GM23338 (cell line): ENCODE results near the gene SYPL1. TPM values are rescaled to one million over a fixed set of nuclear protein-coding genes. Genes with fewer than 3 reads are reported as not detected.

Source experiments
- ATAC-seq: fragments of 200-7000 bp; cut with Tn5 transposase; 3 replicates; pipeline ENCODE4 v1.9.1; 2020
- DNase-seq: peaks from one replicate; pipeline ENCODE4 v3.0.0-alpha.2; 2015; ENCODE audit warnings: low spot score
- H2AFZ ChIP-seq: fragments of 200-600 bp; sonication (generic); 2 replicates; pipeline ENCODE4 v1.8.0; 2016; ENCODE audit warnings: antibody characterized with exemption, mild to moderate bottlenecking, moderate library complexity
- H3F3A ChIP-seq: fragments of 200-600 bp; sonication (generic); replicated peaks from 2 replicates; pipeline ENCODE4 v1.8.0; 2017; ENCODE audit warnings: antibody characterized with exemption, mixed run types, low read depth
- H3K27ac ChIP-seq: fragments of 200-600 bp; sonication (generic); 2 replicates; pipeline ENCODE4 v1.6.1; 2016; ENCODE audit warnings: low read depth
- H3K27me3 ChIP-seq: fragments of 200-600 bp; sonication (generic); 2 replicates; pipeline ENCODE4 v1.8.0; 2016; ENCODE audit warnings: mild to moderate bottlenecking, mixed run types, moderate library complexity; ENCODE audit not compliant: insufficient read depth
- H3K36me3 ChIP-seq: fragments of 200-600 bp; sonication (generic); 2 replicates; pipeline ENCODE4 v1.8.0; 2016; ENCODE audit warnings: mild to moderate bottlenecking; ENCODE audit not compliant: insufficient read depth
- H3K4me1 ChIP-seq: fragments of 200-600 bp; sonication (generic); 2 replicates; pipeline ENCODE4 v1.8.0; 2016; ENCODE audit warnings: mild to moderate bottlenecking, moderate library complexity; ENCODE audit not compliant: insufficient read depth
- H3K4me2 ChIP-seq: fragments of 200-600 bp; sonication (generic); 2 replicates; pipeline ENCODE4 v1.7.1; 2017; ENCODE audit warnings: mixed run types
- H3K4me3 ChIP-seq: fragments of 200-600 bp; sonication (generic); 2 replicates; pipeline ENCODE4 v1.6.1; 2016; ENCODE audit warnings: mixed run types
- H3K79me2 ChIP-seq: fragments of 200-600 bp; sonication (generic); replicated peaks from 2 replicates; pipeline ENCODE4 v1.8.0; 2017; ENCODE audit warnings: mild to moderate bottlenecking; ENCODE audit not compliant: insufficient read depth
- H3K9me2 ChIP-seq: fragments of 200-600 bp; sonication (generic); 2 replicates; pipeline ENCODE4 v1.8.0; 2017; ENCODE audit not compliant: insufficient read depth
- H4K20me1 ChIP-seq: fragments of 200-600 bp; sonication (generic); replicated peaks from 2 replicates; pipeline ENCODE4 v1.8.0; 2017; ENCODE audit warnings: mild to moderate bottlenecking; ENCODE audit not compliant: insufficient read depth
- H3K27ac Mint-ChIP-seq: 2 replicates; pipeline ENCODE4 v1.8.0; 2020; ENCODE audit warnings: inconsistent platforms, mild to moderate bottlenecking, moderate library complexity, mixed read lengths
- H3K27me3 Mint-ChIP-seq: 3 replicates; pipeline ENCODE4 v1.8.0; 2022; ENCODE audit warnings: low read depth, mild to moderate bottlenecking, moderate library complexity, mixed read lengths, inconsistent platforms; ENCODE audit not compliant: insufficient read depth, poor library complexity
- H3K36me3 Mint-ChIP-seq: 3 replicates; pipeline ENCODE4 v1.8.0; 2021; ENCODE audit warnings: low read depth, mild to moderate bottlenecking, inconsistent platforms, moderate library complexity, mixed read lengths
- H3K4me1 Mint-ChIP-seq: 3 replicates; pipeline ENCODE4 v1.8.0; 2020; ENCODE audit warnings: mild to moderate bottlenecking, inconsistent platforms, mixed read lengths
- H3K4me3 Mint-ChIP-seq: 3 replicates; pipeline ENCODE4 v1.8.0; 2021; ENCODE audit warnings: moderate library complexity, mild to moderate bottlenecking, inconsistent platforms, mixed read lengths
- H3K9me3 Mint-ChIP-seq: 3 replicates; pipeline ENCODE4 v1.8.0; 2020; ENCODE audit warnings: moderate library complexity, mild to moderate bottlenecking, inconsistent platforms, mixed read lengths
- NANOG ChIP-seq: IDR thresholded peaks from 2 replicates; pipeline ENCODE4 v1.6.1; 2016; ENCODE audit warnings: antibody characterized with exemption, borderline replicate concordance
- ZNF114 ChIP-seq: fragments of 250-450 bp; sonication (Bioruptor Pico); IDR thresholded peaks from 2 replicates; pipeline ENCODE4 v1.5.0; 2020; ENCODE audit warnings: mild to moderate bottlenecking, moderate library complexity
- ZNF331 ChIP-seq: fragments of 250-450 bp; sonication (Bioruptor Pico); IDR thresholded peaks from 2 replicates; pipeline ENCODE4 v1.5.0; 2020; ENCODE audit warnings: low read depth, mild to moderate bottlenecking, moderate library complexity
- polyA plus RNA-seq: library from polyadenylated mRNA; unstranded; fragments of >200 nt; fragmentation: Nextera tagmentation; extraction: Ambion mirVana; gene quantifications from 2 replicates; pipeline ENCODE4 v1.2.1, GENCODE V29; 2016
- total RNA-seq: library from RNA; depleted of rRNA; stranded (reverse); fragments of >200 nt; shearing (Covaris generic); gene quantifications from 2 replicates; pipeline ENCODE4 v1.2.3, GENCODE V29; 2014
- TF ChIP-seq, protein P1 (sequence below): fragments of 250-450 bp; sonication (Bioruptor Pico); IDR thresholded peaks from 2 replicates; pipeline ENCODE4 v1.5.0; 2020; ENCODE audit warnings: mild to moderate bottlenecking, moderate library complexity
- TF ChIP-seq, protein P2 (sequence below), 2 experiments: fragments of 200-600 bp in 1 of 2; sonication (generic) in 1 of 2; conservative IDR thresholded peaks; 2 replicates each; pipeline versions ENCODE4 v1.5.1 to v1.6.1; 2016 to 2017; ENCODE audit warnings: antibody characterized with exemption in 2 of 2, low read depth in 2 of 2, mild to moderate bottlenecking in 2 of 2, moderate library complexity in 1 of 2

The SYPL1 gene
- total and polyA plus RNA-seq, 2 experiments from 2014 or later = 39.3 to 52.7 TPM

DNA sequence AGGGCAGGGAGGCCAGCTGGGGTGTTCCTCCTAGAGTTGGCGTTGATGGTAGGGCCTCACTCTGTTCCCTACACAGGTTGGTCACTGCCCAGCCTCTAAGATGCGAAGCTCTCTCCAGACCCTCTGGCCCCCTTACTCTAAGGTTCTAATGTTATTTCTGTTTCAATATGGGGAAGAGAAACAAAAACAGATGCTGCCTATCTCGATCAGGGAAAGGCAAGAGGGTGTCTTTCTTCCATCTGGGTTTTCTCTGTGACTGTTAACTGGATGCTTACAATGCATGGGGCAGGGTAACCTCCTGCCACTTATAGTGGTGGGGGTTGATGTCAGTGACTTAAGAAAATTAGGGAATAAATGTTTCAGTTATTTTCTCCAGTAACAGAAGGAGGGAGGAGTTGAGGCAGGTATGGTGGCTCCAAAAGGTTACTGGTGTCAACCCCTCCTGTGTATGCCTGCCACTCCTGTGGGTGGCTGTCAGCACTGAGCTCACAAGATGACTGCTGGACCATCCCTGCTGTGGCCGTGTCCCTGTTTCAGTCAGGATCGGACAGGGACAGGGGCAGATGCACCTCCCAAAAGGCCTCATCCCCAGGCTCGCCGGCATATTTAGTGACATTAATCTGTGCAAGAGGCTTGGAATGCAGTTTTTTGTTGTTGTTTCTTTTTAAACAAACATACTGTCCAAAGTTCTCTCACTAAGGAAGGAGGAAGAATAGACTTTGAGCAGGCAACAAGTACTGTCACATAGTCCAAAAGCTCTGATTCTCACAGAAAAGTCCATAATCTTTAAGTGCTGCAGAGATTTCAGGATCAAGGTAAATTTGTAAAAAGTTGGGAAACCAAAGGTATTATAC lies 39.6 kb upstream of the SYPL1 start (continued):
- TF ChIP-seq, protein P1, sequence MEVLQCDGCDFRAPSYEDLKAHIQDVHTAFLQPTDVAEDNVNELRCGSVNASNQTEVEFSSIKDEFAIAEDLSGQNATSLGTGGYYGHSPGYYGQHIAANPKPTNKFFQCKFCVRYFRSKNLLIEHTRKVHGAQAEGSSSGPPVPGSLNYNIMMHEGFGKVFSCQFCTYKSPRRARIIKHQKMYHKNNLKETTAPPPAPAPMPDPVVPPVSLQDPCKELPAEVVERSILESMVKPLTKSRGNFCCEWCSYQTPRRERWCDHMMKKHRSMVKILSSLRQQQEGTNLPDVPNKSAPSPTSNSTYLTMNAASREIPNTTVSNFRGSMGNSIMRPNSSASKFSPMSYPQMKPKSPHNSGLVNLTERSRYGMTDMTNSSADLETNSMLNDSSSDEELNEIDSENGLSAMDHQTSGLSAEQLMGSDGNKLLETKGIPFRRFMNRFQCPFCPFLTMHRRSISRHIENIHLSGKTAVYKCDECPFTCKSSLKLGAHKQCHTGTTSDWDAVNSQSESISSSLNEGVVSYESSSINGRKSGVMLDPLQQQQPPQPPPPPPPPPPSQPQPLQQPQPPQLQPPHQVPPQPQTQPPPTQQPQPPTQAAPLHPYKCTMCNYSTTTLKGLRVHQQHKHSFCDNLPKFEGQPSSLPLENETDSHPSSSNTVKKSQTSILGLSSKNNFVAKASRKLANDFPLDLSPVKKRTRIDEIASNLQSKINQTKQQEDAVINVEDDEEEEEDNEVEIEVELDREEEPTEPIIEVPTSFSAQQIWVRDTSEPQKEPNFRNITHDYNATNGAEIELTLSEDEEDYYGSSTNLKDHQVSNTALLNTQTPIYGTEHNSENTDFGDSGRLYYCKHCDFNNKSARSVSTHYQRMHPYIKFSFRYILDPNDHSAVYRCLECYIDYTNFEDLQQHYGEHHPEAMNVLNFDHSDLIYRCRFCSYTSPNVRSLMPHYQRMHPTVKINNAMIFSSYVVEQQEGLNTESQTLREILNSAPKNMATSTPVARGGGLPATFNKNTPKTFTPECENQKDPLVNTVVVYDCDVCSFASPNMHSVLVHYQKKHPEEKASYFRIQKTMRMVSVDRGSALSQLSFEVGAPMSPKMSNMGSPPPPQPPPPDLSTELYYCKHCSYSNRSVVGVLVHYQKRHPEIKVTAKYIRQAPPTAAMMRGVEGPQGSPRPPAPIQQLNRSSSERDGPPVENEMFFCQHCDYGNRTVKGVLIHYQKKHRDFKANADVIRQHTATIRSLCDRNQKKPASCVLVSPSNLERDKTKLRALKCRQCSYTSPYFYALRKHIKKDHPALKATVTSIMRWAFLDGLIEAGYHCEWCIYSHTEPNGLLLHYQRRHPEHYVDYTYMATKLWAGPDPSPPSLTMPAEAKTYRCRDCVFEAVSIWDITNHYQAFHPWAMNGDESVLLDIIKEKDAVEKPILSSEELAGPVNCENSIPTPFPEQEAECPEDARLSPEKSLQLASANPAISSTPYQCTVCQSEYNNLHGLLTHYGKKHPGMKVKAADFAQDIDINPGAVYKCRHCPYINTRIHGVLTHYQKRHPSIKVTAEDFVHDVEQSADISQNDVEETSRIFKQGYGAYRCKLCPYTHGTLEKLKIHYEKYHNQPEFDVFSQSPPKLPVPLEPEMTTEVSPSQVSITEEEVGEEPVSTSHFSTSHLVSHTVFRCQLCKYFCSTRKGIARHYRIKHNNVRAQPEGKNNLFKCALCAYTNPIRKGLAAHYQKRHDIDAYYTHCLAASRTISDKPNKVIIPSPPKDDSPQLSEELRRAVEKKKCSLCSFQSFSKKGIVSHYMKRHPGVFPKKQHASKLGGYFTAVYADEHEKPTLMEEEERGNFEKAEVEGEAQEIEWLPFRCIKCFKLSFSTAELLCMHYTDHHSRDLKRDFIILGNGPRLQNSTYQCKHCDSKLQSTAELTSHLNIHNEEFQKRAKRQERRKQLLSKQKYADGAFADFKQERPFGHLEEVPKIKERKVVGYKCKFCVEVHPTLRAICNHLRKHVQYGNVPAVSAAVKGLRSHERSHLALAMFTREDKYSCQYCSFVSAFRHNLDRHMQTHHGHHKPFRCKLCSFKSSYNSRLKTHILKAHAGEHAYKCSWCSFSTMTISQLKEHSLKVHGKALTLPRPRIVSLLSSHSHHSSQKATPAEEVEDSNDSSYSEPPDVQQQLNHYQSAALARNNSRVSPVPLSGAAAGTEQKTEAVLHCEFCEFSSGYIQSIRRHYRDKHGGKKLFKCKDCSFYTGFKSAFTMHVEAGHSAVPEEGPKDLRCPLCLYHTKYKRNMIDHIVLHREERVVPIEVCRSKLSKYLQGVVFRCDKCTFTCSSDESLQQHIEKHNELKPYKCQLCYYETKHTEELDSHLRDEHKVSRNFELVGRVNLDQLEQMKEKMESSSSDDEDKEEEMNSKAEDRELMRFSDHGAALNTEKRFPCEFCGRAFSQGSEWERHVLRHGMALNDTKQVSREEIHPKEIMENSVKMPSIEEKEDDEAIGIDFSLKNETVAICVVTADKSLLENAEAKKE (CRISPR knock-in tag) = no peak
- no peak for TF ChIP-seq ZNF331 (CRISPR knock-in tag)
- no peak for TF ChIP-seq NANOG

DNA sequence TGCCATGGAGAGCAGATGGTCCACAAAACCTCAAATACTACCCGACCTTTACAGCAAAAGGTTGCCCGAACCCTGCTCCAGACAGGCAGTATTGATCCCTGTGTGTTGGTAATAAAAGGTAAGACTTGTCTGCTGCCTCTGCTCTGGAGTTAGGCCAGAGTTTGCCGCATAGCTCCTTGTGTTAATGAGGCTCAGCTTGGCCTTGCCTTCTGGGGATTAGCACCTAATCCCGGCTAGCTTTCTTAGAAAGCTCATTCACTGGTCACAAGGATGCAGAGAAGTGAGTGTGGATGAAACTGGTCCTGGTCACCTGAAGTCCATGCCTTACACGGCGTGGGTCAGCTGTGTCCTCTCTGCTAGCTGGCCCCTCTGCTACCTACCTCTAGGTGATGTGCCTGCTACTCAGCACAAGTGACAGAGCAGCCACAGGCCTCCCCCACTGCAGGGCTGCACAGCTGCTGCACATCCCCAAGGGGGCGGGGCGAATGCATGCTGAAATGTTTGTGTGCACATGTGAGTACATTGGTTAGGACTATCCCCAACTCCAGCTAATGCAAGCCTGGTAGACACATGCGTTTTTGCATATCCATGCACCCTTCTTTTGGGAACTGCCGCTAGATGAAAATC lies 31.7 kb upstream of the SYPL1 start:
- peaks cover 4% of the 10 kb centered on the region for H3K27me3 Mint-ChIP-seq
- Histone ChIP-seq H3K27ac (no peak overlapping the region), H3K79me2 (no peaks in the 10 kb centered on the region), H2AFZ (peak overlapping the region; percentile 28; the same call in 1 of the 2 replicates), H3F3A (no peaks in the 10 kb centered on the region), H3K27me3 (no peaks in the 10 kb centered on the region), H3K4me3 (no peak overlapping the region), H3K4me2 (no peak overlapping the region), H3K9me2 (no peaks in the 10 kb centered on the region), H3K4me1 (0 out of 2 replicates have a peak, but pooled peaks cover 2% of the 10 kb centered on the region), H3K36me3 (no peaks in the 10 kb centered on the region), H4K20me1 (no peaks in the 10 kb centered on the region)
- H3K27ac Mint-ChIP-seq = no peak overlapping the region
- H3K4me3 Mint-ChIP-seq = no peak overlapping the region
- ATAC-seq (peak; percentile 47), DNase-seq (peak; percentile 8)
- no peaks in the 10 kb centered on the region for H3K9me3 Mint-ChIP-seq
- no peaks in the 10 kb centered on the region for H3K36me3 Mint-ChIP-seq
- H3K4me1 Mint-ChIP-seq = peaks cover 11% of the 10 kb centered on the region; the same call in 2 of the 3 replicates
- TF ChIP-seq, protein P2, sequence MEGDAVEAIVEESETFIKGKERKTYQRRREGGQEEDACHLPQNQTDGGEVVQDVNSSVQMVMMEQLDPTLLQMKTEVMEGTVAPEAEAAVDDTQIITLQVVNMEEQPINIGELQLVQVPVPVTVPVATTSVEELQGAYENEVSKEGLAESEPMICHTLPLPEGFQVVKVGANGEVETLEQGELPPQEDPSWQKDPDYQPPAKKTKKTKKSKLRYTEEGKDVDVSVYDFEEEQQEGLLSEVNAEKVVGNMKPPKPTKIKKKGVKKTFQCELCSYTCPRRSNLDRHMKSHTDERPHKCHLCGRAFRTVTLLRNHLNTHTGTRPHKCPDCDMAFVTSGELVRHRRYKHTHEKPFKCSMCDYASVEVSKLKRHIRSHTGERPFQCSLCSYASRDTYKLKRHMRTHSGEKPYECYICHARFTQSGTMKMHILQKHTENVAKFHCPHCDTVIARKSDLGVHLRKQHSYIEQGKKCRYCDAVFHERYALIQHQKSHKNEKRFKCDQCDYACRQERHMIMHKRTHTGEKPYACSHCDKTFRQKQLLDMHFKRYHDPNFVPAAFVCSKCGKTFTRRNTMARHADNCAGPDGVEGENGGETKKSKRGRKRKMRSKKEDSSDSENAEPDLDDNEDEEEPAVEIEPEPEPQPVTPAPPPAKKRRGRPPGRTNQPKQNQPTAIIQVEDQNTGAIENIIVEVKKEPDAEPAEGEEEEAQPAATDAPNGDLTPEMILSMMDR (conservative IDR thresholded peaks at IDR 0.05; ENCODE audit: low read depth in 2 of 2) = 0 out of 4 replicates have a peak, but pooled peaks of 1 of the 2 experiments have one; percentile 6
- no peak for TF ChIP-seq ZNF114 (CRISPR knock-in tag)
